GM13976 (cell line): ENCODE data around the gene GALNT18.

Source experiments
- DNase-seq: peaks from one replicate; pipeline ENCODE4 v3.0.0; 2012; ENCODE audit warnings: low spot score
- in situ Hi-C: fragments of 300-500 bp; cut with MboI; formaldehyde crosslinking; loops from one replicate; pipeline ENCODE4 v1.12.0; 2022; ENCODE audit warnings: low sequenced_read_pairs, mixed read lengths, inconsistent platforms; ENCODE audit not compliant: unreplicated experiment
- TF ChIP-seq, protein P1 (sequence below): IDR thresholded peaks from 2 replicates; pipeline ENCODE4 v1.5.1; 2012; ENCODE audit warnings: borderline replicate concordance, mild to moderate bottlenecking; ENCODE audit not compliant: insufficient read depth; ENCODE audit errors: extremely low read depth, missing control alignments, control extremely low read depth

Gene GALNT18

DNA sequence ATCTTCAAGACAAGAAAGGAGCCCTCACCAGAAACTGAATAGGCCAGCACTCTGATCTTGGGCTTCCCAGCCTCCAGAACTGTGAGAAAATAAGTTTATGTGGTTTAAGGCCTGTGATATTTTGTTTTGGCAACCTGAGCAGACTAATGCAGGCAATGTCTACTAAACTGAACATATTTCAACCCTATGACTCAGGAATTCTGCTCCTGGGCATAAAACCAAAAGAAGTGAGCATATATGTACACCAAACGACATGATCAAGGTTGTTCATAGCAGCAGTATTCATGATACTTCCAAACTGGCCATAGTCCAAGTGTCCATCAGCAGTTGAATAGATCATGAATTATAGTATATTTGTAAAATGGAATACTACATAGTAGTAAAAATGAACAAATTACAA is 297.7 kb downstream of the GALNT18 start:
- in situ Hi-C loops = no loop called here
- no peak for DNase-seq
- TF ChIP-seq, protein P1, sequence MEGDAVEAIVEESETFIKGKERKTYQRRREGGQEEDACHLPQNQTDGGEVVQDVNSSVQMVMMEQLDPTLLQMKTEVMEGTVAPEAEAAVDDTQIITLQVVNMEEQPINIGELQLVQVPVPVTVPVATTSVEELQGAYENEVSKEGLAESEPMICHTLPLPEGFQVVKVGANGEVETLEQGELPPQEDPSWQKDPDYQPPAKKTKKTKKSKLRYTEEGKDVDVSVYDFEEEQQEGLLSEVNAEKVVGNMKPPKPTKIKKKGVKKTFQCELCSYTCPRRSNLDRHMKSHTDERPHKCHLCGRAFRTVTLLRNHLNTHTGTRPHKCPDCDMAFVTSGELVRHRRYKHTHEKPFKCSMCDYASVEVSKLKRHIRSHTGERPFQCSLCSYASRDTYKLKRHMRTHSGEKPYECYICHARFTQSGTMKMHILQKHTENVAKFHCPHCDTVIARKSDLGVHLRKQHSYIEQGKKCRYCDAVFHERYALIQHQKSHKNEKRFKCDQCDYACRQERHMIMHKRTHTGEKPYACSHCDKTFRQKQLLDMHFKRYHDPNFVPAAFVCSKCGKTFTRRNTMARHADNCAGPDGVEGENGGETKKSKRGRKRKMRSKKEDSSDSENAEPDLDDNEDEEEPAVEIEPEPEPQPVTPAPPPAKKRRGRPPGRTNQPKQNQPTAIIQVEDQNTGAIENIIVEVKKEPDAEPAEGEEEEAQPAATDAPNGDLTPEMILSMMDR = no peak

DNA sequence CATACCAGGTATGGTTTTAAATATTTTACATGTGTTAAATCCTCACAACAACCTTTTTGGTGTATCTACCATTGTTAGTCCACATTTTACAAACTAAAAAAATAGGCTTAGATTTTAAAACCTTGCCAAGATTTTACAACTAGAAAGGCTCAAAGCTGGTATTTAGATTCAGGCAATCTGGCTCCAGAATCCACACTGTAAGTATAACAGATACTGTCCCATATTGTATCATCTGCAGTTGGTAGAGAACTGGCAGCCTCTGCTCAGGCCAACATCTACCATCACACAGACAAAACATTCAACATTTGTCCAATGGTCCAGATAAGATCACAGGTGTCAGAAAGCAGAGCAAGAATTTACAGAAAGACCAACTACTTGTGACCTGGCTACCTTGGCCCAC is 299.7 kb downstream of the GALNT18 start:
- in situ Hi-C loops = no loop called here
- TF ChIP-seq, protein P1 = no peak

DNA sequence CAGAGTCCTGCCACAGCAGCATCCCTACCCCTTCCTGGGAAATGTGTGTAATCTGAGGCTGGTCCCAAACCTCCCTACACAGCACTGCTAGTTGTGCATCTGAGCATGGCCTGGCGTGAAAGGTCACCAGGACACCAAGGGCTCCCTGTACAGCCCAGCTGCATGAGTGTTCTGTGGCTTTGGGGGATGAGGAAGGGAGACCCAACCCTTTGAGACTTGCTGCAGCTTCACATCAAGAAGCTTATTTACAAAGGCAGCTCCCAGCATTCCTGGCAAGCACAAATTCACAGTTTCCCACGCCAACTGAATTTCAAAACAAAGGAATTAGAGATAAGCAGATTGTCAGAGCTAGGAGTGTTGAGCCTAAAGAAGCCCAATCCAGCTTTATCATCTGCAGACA is 301.0 kb downstream of the GALNT18 start:
- no peak for DNase-seq
- in situ Hi-C loops = no loop called here
- TF ChIP-seq, protein P1 = no peak

More for the DNA sequence above, 299.7 kb downstream of the GALNT18 start:
- DNase-seq = no peak

GRCh38 chr11:11318961-11319360 is 302.8 kb downstream of the GALNT18 start:
- TF ChIP-seq, protein P1 = no peak
- DNase-seq = no peak
- in situ Hi-C loops = no loop called here

DNA sequence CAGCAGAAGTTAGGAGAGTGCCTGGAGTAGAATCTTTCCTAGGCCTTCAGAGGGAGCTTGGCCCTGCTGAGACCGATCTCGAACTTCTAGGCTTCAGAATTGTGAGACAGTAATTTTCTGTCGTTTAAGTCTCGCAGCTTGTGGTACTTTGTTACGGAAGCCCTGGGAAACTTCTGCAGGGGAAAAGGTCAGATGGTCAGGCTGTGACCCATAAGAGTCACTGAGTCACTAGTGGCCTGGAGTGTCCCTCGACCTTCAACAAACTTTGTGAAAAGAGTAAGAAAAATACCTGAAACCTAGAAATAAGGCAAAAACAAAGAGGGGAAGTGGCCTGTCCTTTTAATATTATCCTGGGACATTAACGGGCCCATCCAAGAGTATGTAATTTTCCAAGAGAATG is 303.3 kb downstream of the GALNT18 start:
- DNase-seq = no peak
- TF ChIP-seq, protein P1 = no peak
- in situ Hi-C loops = no loop called here

DNA sequence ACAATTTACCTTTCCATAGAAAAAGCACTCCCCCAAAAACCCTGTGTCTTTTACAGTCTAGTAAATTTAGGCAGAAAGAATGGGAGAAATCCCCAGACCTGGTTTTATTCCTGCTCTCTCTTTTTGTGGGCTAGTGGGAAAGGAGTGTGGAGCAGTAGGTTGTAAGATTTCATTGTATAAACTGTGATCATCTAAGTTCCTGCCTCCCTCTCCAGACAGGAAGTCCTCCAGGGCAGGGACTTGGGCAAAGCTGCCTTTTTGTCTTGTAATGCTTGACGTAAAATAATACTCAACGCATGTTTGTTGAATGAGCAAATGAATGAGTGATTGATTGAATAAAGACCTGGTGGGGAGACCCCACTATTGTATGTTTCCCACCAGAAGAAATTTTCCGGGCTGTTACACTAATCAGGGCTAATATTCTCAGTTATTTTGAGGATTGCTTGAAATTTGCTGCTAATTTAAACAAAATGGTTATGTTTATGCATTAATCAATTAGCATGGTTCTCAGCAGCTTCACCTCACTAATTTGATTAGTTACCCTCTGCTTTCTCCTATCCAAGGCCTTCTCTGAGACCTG is 305.1 kb downstream of the GALNT18 start:
- in situ Hi-C loops = no loop called here
- DNase-seq = no peak
- TF ChIP-seq, protein P1 = no peak
